WI38 (cell line): ENCODE measurements around the gene UBQLN4.
A peak's percentile ranks its signal among the peaks of the same experiment; 100 is the strongest.

Experiments
- H3K4me3 ChIP-seq: 2 replicates; pipeline ENCODE4 v1.5.1; 2011; ENCODE audit warnings: low read depth, mild to moderate bottlenecking, control low read depth, low read length
- TF ChIP-seq, protein P1 (sequence below): IDR thresholded peaks from 2 replicates; pipeline ENCODE4 v1.5.1; 2012; ENCODE audit warnings: low read depth, mild to moderate bottlenecking, control low read depth, low read length

The UBQLN4 gene

DNA sequence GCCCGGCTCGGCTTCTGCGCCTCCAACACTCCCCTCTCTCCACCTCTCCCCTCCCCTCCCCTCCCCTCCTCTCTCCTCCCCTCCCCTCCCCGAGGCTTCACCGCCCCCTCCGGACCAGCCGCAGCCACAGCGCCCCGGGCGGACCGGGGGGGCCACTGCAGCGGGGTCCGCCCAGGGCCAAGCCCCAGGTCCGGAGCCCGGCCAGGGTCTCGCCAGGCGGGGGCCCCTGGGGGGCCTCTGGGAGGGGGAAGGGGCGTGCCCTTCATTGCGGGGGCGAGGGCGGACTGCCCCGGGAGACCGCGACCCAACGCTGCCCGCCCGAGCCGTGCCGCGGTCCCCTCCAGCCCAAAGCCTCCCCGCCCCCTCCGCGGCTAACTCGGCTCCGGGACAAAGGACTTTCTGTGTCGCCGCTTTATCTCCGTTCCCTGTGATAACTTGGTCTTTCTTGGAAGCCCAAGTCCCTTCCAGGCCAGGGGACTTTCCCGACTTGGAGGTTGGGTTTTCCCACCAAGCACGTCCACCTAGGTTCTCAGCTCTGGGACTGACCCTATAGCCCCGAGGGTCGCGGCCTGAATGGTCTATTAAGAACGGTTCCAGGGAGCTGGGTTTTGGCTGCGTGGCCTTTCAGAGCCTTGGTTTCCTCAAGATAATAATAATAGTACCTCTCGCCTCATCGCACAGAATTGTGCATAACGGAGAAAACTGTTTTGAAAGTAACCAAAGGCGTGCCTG is at the start of gene UBQLN4:
Gene UBQLN4, minus strand, starts transcription at position 31 of the 732 bp plus-strand sequence. CDS start 97 bp downstream, outside the sequence.
- TF ChIP-seq, protein P1, sequence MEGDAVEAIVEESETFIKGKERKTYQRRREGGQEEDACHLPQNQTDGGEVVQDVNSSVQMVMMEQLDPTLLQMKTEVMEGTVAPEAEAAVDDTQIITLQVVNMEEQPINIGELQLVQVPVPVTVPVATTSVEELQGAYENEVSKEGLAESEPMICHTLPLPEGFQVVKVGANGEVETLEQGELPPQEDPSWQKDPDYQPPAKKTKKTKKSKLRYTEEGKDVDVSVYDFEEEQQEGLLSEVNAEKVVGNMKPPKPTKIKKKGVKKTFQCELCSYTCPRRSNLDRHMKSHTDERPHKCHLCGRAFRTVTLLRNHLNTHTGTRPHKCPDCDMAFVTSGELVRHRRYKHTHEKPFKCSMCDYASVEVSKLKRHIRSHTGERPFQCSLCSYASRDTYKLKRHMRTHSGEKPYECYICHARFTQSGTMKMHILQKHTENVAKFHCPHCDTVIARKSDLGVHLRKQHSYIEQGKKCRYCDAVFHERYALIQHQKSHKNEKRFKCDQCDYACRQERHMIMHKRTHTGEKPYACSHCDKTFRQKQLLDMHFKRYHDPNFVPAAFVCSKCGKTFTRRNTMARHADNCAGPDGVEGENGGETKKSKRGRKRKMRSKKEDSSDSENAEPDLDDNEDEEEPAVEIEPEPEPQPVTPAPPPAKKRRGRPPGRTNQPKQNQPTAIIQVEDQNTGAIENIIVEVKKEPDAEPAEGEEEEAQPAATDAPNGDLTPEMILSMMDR: peak; percentile 44
- H3K4me3 ChIP-seq: peak within 1 kb of the TSS; percentile 82

DNA sequence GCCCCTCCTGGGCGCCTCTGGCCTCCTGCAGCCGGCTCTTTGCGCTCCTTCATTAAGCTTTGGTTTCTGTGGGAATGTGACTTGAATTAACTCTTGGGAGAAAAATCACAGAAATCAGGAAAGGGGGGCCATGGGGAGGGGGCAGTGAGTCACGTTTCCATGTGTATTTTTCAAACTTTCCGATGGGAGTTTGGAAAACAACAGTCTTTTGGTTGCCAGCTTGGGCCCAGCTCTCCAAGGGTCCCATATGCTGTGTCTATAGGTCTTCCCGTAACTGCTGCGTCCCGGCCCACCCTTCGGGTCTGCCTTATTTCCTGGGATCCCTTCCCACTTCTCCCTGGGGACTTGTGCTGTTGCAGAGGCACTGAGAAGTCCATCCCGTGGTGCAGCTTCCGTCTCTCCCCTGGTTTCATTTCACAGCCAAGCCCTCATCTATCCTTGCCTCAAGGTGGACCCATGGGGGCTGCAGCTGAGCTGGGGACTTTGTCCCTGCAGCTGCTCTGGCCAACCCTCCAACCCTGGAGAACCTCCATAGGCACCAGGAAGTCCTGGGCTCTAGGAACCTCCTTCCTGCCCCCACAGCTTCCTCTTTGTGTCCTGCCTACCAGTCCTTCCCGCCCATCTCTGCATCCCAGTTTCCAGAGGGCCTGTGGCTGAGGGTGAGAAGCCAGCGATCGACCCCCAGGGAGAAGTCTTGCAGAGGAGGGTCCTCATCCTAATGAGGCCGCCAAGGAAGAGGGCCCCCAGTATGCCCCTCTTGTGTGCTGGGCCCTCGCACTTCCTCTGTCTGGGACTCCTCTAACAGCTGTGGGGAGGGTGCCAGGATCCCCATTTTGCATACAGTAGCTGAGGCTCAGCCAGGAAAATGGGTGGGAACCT is 49.3 kb upstream of the UBQLN4 start:
- TF ChIP-seq, protein P1: no peak
- no peak overlapping the region for H3K4me3 ChIP-seq

DNA sequence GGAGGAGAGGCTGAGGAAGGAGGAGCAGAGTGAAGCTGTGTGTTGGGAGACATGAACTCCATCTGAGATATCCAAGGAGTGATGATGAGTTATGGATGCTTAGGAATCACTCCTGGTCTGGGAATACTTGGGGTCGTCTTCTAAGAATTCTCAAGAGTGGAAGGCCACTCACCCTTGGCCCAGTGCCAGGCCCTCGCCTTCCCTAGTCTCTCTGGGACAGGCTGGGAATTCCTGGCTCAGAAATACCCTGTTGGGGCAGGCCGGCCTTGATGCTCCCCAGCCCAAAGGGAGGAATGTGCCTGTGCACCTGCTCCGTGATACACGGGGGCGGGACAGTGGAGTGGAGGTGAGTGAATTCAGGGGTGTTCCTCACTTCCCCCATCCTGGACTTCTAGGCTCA is 48.3 kb upstream of the UBQLN4 start:
- TF ChIP-seq, protein P1: no peak

DNA sequence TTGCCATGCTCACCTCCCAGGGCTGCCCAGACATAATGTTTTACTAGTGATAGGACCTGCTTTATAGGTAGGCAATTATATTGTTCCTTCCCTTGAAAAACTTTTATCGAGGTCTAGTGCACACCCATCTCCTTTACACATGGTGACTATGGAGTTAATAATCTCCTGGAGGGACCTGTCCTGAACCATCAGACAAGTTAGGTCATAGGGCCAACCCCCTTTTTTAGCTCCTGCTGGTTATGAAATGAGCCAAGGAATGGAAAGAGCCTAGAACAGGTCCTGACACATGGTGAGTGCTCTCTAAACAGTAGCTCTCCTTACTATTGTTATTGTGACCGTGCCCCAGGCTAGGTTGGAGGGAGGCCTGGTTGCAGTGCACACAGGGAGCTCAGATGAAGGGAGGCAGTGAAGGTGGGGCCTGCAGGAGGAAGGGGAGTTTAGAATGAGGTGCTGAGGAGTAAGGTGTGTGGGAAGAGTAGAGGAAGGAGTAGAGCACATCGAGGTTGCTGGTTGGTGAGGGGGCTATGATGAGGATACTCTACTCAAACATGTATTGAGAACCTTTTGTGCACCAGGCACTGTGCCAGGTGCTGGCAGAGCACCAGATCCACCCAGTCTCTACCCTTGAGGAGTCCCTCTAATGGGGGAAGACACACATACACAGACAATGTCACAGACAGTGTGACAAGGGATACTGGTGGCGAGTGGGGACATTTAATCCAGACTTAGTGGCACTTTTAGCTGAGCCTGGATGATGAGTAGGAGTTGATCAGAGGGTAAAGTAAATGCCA is 46.8 kb upstream of the UBQLN4 start:
- TF ChIP-seq, protein P1: no peak

More for the DNA sequence above, 48.3 kb upstream of the UBQLN4 start:
- no peak overlapping the region for H3K4me3 ChIP-seq

DNA sequence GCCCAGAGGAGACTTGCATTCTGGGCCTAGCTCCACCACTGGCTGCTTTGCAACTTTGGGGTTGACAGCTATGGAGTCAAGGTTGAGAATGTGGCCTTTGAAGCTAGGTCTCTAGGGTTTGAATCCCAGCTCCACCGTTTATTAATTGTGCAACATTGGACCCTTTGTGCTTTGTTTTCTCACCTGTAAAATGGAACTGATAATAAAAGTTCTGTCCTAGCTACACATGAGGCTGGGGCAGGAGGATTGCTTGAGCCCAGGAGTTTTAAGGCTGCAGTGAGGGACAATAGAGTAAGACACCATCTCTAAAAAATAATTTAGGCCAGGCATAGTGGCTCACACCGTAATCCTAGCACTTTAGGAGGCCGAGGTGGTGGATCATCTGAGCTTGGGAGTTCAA is 45.7 kb upstream of the UBQLN4 start:
- TF ChIP-seq, protein P1: no peak

More for the DNA sequence above, 46.8 kb upstream of the UBQLN4 start:
- H3K4me3 ChIP-seq: no peak overlapping the region

DNA sequence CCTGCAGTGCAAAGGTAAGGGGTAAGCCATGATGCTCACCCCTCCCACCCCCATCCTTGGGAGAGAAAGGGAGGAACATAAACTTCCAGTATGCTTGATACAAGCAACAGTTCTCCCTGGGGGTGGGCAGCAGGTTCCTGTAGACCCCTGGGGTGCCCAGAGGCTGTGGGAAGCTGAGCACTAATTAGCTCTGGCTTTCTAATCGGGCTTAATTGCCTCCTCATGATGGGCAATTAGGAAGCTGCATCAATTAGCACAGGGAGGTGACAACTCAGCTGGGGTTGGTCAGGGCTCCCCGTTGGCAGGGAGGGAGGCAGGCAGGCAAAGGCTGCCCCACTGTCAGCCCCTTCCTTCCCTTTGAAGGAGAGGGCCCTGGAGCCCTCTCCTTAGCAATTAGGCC is 45.2 kb upstream of the UBQLN4 start:
- TF ChIP-seq, protein P1: no peak
- no peak overlapping the region for H3K4me3 ChIP-seq

More for the DNA sequence above, 45.7 kb upstream of the UBQLN4 start:
- no peak overlapping the region for H3K4me3 ChIP-seq
